A549 (cell line): ENCODE results near the gene MSI2.

Source experiments
- JUN ChIP-seq, 2 experiments: fragments of >200 bp; sonication (Bioruptor Twin); formaldehyde crosslinking; IDR thresholded peaks; 2 replicates in 1 of 2; 3 replicates in 1 of 2; pipeline ENCODE4 v1.6.1; 2016 to 2017
- POLR2A ChIP-seq: IDR thresholded peaks from 2 replicates; pipeline ENCODE4 v1.6.1; 2012; ENCODE audit warnings: mild to moderate bottlenecking, low read length
- TF ChIP-seq, protein P1 (sequence below): fragments of >200 bp; sonication (Bioruptor Twin); formaldehyde crosslinking; IDR thresholded peaks from 3 replicates; pipeline ENCODE4 v1.5.1; 2016
- TF ChIP-seq, protein P2 (sequence below): fragments of 200-600 bp; sonication (generic); IDR thresholded peaks from 2 replicates; pipeline ENCODE4 v1.6.1; 2016; ENCODE audit warnings: antibody characterized with exemption, mild to moderate bottlenecking, moderate library complexity
- TF ChIP-seq, protein P3 (sequence below): fragments of 450-650 bp; IDR thresholded peaks from 2 replicates; pipeline ENCODE4 v1.6.1; 2014; ENCODE audit warnings: antibody characterized with exemption

DNA sequence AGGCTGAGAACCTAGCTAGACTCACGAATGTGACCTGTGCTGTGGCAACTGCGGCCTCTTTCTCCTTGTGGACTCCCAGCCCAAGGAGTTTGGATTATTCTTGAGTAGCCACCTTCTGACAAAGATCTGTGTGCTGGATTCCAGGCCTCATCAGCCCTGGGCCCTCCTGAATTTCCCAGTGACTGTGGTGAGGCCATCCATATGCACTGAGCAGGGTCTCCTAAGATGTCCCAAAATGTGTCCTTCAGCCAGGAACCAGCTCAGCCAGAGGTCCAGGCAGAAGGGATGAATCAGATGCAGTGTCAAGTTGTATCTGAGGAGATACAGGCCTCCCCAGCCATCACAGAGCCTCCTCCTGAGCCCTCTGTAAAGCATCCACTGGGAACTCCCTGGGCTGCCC is 364.3 kb downstream of the MSI2 start:
- TF ChIP-seq, protein P1, sequence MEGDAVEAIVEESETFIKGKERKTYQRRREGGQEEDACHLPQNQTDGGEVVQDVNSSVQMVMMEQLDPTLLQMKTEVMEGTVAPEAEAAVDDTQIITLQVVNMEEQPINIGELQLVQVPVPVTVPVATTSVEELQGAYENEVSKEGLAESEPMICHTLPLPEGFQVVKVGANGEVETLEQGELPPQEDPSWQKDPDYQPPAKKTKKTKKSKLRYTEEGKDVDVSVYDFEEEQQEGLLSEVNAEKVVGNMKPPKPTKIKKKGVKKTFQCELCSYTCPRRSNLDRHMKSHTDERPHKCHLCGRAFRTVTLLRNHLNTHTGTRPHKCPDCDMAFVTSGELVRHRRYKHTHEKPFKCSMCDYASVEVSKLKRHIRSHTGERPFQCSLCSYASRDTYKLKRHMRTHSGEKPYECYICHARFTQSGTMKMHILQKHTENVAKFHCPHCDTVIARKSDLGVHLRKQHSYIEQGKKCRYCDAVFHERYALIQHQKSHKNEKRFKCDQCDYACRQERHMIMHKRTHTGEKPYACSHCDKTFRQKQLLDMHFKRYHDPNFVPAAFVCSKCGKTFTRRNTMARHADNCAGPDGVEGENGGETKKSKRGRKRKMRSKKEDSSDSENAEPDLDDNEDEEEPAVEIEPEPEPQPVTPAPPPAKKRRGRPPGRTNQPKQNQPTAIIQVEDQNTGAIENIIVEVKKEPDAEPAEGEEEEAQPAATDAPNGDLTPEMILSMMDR: no peak
- TF ChIP-seq POLR2A (no peak), JUN (IDR thresholded peaks at IDR 0.05) (no peak)
- TF ChIP-seq, protein P2, sequence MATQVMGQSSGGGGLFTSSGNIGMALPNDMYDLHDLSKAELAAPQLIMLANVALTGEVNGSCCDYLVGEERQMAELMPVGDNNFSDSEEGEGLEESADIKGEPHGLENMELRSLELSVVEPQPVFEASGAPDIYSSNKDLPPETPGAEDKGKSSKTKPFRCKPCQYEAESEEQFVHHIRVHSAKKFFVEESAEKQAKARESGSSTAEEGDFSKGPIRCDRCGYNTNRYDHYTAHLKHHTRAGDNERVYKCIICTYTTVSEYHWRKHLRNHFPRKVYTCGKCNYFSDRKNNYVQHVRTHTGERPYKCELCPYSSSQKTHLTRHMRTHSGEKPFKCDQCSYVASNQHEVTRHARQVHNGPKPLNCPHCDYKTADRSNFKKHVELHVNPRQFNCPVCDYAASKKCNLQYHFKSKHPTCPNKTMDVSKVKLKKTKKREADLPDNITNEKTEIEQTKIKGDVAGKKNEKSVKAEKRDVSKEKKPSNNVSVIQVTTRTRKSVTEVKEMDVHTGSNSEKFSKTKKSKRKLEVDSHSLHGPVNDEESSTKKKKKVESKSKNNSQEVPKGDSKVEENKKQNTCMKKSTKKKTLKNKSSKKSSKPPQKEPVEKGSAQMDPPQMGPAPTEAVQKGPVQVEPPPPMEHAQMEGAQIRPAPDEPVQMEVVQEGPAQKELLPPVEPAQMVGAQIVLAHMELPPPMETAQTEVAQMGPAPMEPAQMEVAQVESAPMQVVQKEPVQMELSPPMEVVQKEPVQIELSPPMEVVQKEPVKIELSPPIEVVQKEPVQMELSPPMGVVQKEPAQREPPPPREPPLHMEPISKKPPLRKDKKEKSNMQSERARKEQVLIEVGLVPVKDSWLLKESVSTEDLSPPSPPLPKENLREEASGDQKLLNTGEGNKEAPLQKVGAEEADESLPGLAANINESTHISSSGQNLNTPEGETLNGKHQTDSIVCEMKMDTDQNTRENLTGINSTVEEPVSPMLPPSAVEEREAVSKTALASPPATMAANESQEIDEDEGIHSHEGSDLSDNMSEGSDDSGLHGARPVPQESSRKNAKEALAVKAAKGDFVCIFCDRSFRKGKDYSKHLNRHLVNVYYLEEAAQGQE: no peak
- TF ChIP-seq, protein P3, sequence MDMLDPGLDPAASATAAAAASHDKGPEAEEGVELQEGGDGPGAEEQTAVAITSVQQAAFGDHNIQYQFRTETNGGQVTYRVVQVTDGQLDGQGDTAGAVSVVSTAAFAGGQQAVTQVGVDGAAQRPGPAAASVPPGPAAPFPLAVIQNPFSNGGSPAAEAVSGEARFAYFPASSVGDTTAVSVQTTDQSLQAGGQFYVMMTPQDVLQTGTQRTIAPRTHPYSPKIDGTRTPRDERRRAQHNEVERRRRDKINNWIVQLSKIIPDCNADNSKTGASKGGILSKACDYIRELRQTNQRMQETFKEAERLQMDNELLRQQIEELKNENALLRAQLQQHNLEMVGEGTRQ: no peak
